ENCODE data around the gene MAP3K8. TPM values are rescaled to one million over a fixed set of nuclear protein-coding genes. Genes with fewer than 3 reads are reported as not detected.

The MAP3K8 gene
- total and polyA plus RNA-seq, 9 of the 15 experiments (the other 6 are each of a cell fraction or from before 2014, with no cell fraction given), result 6.9 to 23.6 (median 13.6) TPM

- H3K36me3 ChIP-seq (ENCODE audit: control insufficient read depth, insufficient read depth, low read length), result peaks cover 69% of the 10 kb centered on the region
- H4K20me1 ChIP-seq (replicated peaks; ENCODE audit: control insufficient read depth, insufficient read depth, low read length), result no peaks in the 10 kb centered on the region
- H3K9ac ChIP-seq (ENCODE audit: insufficient read depth in 1 of 2, low read depth in 2 of 2, low read length in 2 of 2), result no peak overlapping the region
- ATAC-seq, result no peak; the same call in 2 of the 3 replicates
- CTCF ChIA-PET (ENCODE audit: low intra/inter-chr PET ratio), result no interaction called here
- no peak for FAIRE-seq
- no peaks in the 10 kb centered on the region for H3K9me1 ChIP-seq (ENCODE audit: control insufficient read depth, insufficient read depth, low read length)
- in situ Hi-C loops (cut with MboI) (no loop called here), intact Hi-C loops (cut with micrococcal nuclease) (no loop called here)
- H3K27ac ChIP-seq (ENCODE audit: extremely low read depth, low read depth, low read length), result 0 out of 3 replicates have a peak overlapping the region, but pooled peaks have one; percentile 15
- DNase-seq (ENCODE audit: extremely low read depth in 1 of 4, low spot score in 3 of 4), result no peak
- H3K4me3 ChIP-seq, result no peak overlapping the region
- no peak overlapping the region; the same call in 1 of the 2 replicates for H2AFZ ChIP-seq (ENCODE audit: low read depth, low read length)
- no peak overlapping the region for H3K4me2 ChIP-seq (ENCODE audit: insufficient read depth, low read length)
- no peaks in the 10 kb centered on the region for H3K9me3 ChIP-seq (replicated peaks; ENCODE audit: control insufficient read depth, insufficient read depth, low read depth, low read length)
- H3K27me3 ChIP-seq (ENCODE audit: control insufficient read depth in 2 of 2, insufficient read depth in 2 of 2, low read length in 2 of 2), result no peaks in the 10 kb centered on the region
- no TSS peak for BruUV-seq (replicated peaks)
- POLR2A ChIA-PET, result interaction anchor here (0.7 to 1.8 kb wide), 5 partner anchors 9 to 154 kb away, joined by 3 to 6 read pairs (median 4); no protein-coding TSS in a partner anchor
- no peak for TF ChIP-seq RFX1 (IDR thresholded peaks at IDR 0.05)
- no peak for TF ChIP-seq CBFA2T3 (IDR thresholded peaks at IDR 0.05)
- no peak for TF ChIP-seq CREB5 (CRISPR knock-in tag; IDR thresholded peaks at IDR 0.05)
- no peak for TF ChIP-seq SRSF7 (optimal IDR thresholded peaks at IDR 0.05; ENCODE audit: low read depth, low read length)
- TF ChIP-seq ZKSCAN3 (CRISPR knock-in tag; IDR thresholded peaks at IDR 0.05), result no peak
- TF ChIP-seq POU5F1 (IDR thresholded peaks at IDR 0.05; ENCODE audit: borderline replicate concordance, low read depth, low read length, partially characterized antibody), result no peak
- no peak for TF ChIP-seq ZBTB40 (IDR thresholded peaks at IDR 0.05)
- TF ChIP-seq ZBTB40 (CRISPR knock-in tag; IDR thresholded peaks at IDR 0.05), result no peak
- TF ChIP-seq ARID1B (IDR thresholded peaks at IDR 0.05), result no peak
- TF ChIP-seq YY1 (IDR thresholded peaks at IDR 0.05; ENCODE audit: borderline replicate concordance in 1 of 3, control insufficient read depth in 1 of 3, extremely low read depth in 1 of 3, insufficient read depth in 3 of 3, insufficient read length in 1 of 3, insufficient replicate concordance in 2 of 3, low read depth in 1 of 3, low read length in 2 of 3), result no peak
- no peak for TF ChIP-seq SNIP1 (IDR thresholded peaks at IDR 0.05; ENCODE audit: low read depth)
- TF ChIP-seq CBX8 (IDR thresholded peaks at IDR 0.05; ENCODE audit: borderline replicate concordance, extremely low read depth, low read depth, low read length, poor library complexity, severe bottlenecking), result no peak
- H3K79me2 ChIP-seq (ENCODE audit: control insufficient read depth, insufficient read depth, low read length), result peaks cover 38% of the 10 kb centered on the region
- H3K4me1 ChIP-seq (replicated peaks in 1 of 2; ENCODE audit: control insufficient read depth in 2 of 2, insufficient read depth in 2 of 2, low read length in 2 of 2), result peaks cover 6 to 18% of the 10 kb centered on the region in 2 experiments; a peak in 3 of 5 replicates
- 67% methylated on average over 2 of the region's 2 CpGs for WGBS (ENCODE audit: insufficient coverage, low coverage, missing lambda C conversion rate)
Measured at GRCh38 chr10:30445711-30446110, 11.7 kb downstream of the MAP3K8 start.
